ENCODE measurements around the gene RIMS4.

GRCh38 chr20:44743080-44743701 is 67.2 kb downstream of the RIMS4 start:
- TF ChIP-seq POLR2A (IDR thresholded peaks at IDR 0.05) (no peak), CTCF (IDR thresholded peaks at IDR 0.05) (no peak)

Data from testis (tissue), 2 donors.